Measurements from ENCODE around the gene KASH5. TPM values are rescaled to one million over a fixed set of nuclear protein-coding genes. Genes with fewer than 3 reads are reported as not detected.
"Not testable (repeated sequence)": the region's sequence is repeated elsewhere in the genome, so short reads cannot be mapped to it uniquely, and the experiment has no call there.

KASH5 gene
- total RNA-seq, 1 experiment from 2014 or later = 0.37 TPM

DNA sequence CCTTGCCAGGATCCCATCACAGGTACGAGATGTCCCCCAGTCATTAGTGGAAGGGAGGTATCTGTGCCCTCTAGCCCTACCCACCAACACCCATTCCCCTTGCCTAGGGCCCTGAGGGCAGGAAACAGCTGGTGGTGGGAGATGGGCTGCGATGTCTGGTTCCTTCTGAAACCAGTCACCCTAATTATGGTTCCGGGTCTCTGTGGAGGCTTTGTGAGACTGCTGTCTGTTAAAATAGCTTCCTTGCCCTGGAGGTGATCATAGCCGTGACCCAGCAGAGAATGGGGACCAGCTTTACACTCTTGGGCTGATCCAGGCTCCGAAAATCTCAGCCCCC lies 70.5 kb downstream of the KASH5 start:
- ChIA-PET POLR2A (ENCODE audit: low non-redundant PET) (no interaction called here), CTCF (interaction anchor here (1.1 kb wide), 1 partner anchor 17 kb away, joined by 3 read pairs; no protein-coding TSS in a partner anchor)
- TF ChIP-seq EZH2 (IDR thresholded peaks at IDR 0.05; ENCODE audit: borderline replicate concordance, low read depth, low read length, poor library complexity, severe bottlenecking) = no peak

DNA sequence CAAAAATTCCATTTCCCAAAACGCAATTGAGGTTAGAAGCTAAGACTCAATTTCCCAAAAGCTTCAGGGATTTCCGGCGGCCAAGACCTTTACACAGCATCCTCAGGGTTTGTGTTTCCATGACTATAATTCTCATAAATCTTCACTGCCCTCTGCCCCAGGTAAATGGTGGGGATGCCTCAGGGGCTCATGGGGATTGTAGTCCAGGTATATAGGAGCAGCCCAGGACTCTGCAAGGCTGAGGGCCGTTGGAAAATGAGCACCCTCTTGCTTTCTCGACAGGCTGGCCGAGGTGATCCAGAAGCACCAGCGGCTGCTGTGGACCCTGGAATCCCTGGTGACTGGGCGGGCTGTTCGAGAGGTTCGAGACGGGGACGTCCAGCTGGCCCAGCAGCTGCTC lies 71.3 kb downstream of the KASH5 start:
- intact Hi-C loops (cut with micrococcal nuclease; ENCODE audit: unreplicated experiment) = no loop called here
- no peaks in the 10 kb centered on the region for H3K27me3 ChIP-seq (replicated peaks; ENCODE audit: insufficient read depth, low read depth, low read length, poor library complexity)
- POLR2A ChIA-PET (ENCODE audit: low non-redundant PET) = no interaction called here
- no peaks in the 10 kb centered on the region for H3K9me3 ChIP-seq (ENCODE audit: low read depth, low read length, poor library complexity, severe bottlenecking)
- no TSS peak for BruUV-seq (replicated peaks)
- no peaks in the 10 kb centered on the region for H3K36me3 ChIP-seq (ENCODE audit: insufficient read depth, low read length, poor library complexity, severe bottlenecking)
- CTCF ChIA-PET = no interaction called here
- TF ChIP-seq, protein P1, sequence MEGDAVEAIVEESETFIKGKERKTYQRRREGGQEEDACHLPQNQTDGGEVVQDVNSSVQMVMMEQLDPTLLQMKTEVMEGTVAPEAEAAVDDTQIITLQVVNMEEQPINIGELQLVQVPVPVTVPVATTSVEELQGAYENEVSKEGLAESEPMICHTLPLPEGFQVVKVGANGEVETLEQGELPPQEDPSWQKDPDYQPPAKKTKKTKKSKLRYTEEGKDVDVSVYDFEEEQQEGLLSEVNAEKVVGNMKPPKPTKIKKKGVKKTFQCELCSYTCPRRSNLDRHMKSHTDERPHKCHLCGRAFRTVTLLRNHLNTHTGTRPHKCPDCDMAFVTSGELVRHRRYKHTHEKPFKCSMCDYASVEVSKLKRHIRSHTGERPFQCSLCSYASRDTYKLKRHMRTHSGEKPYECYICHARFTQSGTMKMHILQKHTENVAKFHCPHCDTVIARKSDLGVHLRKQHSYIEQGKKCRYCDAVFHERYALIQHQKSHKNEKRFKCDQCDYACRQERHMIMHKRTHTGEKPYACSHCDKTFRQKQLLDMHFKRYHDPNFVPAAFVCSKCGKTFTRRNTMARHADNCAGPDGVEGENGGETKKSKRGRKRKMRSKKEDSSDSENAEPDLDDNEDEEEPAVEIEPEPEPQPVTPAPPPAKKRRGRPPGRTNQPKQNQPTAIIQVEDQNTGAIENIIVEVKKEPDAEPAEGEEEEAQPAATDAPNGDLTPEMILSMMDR (conservative IDR thresholded peaks at IDR 0.05; ENCODE audit: low read depth, low read length) = no peak
- TF ChIP-seq EZH2 (IDR thresholded peaks at IDR 0.05; ENCODE audit: borderline replicate concordance, low read depth, low read length, poor library complexity, severe bottlenecking) = no peak
- no peak overlapping the region for H3K4me3 ChIP-seq (ENCODE audit: low read depth, low read length, poor library complexity, severe bottlenecking)
- H3K4me1 ChIP-seq (ENCODE audit: insufficient read depth, low read length, poor library complexity, severe bottlenecking) = peaks cover 1% of the 10 kb centered on the region
- no peak for DNase-seq (ENCODE audit: low spot score)
- no peak overlapping the region for H3K27ac ChIP-seq (ENCODE audit: low read depth, low read length, poor library complexity, severe bottlenecking)

More for the DNA sequence above, 70.5 kb downstream of the KASH5 start:
- H3K4me1 ChIP-seq (ENCODE audit: insufficient read depth, low read length, poor library complexity, severe bottlenecking) = peaks cover 6% of the 10 kb centered on the region
- H3K27ac ChIP-seq (ENCODE audit: low read depth, low read length, poor library complexity, severe bottlenecking) = no peak overlapping the region
- H3K4me3 ChIP-seq (ENCODE audit: low read depth, low read length, poor library complexity, severe bottlenecking) = no peak overlapping the region
- DNase-seq (ENCODE audit: low spot score) = no peak
- H3K36me3 ChIP-seq (ENCODE audit: insufficient read depth, low read length, poor library complexity, severe bottlenecking) = no peaks in the 10 kb centered on the region
- intact Hi-C loops (cut with micrococcal nuclease; ENCODE audit: unreplicated experiment) = no loop called here
- no peaks in the 10 kb centered on the region for H3K9me3 ChIP-seq (ENCODE audit: low read depth, low read length, poor library complexity, severe bottlenecking)
- no peaks in the 10 kb centered on the region for H3K27me3 ChIP-seq (replicated peaks; ENCODE audit: insufficient read depth, low read depth, low read length, poor library complexity)
- no TSS peak for BruUV-seq (replicated peaks)

DNA sequence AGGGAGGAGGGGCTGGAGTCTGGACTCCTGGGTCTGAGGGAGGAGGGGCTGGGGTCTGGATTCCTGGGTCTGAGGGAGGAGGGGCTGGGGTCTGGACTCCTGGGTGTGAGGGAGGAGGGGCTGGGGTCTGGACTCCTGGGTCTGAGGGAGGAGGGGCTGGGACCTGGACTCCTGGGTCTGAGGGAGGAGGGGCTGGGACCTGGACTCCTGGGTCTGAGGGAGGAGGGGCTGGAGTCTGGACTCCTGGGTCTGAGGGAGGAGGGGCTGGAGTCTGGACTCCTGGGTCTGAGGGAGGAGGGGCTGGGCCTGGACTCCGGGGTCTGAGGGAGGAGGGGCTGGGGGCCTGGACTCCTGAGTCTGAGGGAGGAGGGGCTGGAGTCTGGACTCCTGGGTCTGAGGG lies 73.1 kb downstream of the KASH5 start:
- DNase-seq (ENCODE audit: low spot score); intact Hi-C loops (cut with micrococcal nuclease; ENCODE audit: unreplicated experiment); CTCF ChIA-PET; H3K4me1 ChIP-seq (ENCODE audit: insufficient read depth, low read length, poor library complexity, severe bottlenecking); H3K27ac ChIP-seq (ENCODE audit: low read depth, low read length, poor library complexity, severe bottlenecking); POLR2A ChIA-PET (ENCODE audit: low non-redundant PET); H3K9me3 ChIP-seq (ENCODE audit: low read depth, low read length, poor library complexity, severe bottlenecking); H3K27me3 ChIP-seq (replicated peaks; ENCODE audit: insufficient read depth, low read depth, low read length, poor library complexity); BruUV-seq (replicated peaks); H3K36me3 ChIP-seq (ENCODE audit: insufficient read depth, low read length, poor library complexity, severe bottlenecking); H3K4me3 ChIP-seq (ENCODE audit: low read depth, low read length, poor library complexity, severe bottlenecking): not testable (repeated sequence)

DNA sequence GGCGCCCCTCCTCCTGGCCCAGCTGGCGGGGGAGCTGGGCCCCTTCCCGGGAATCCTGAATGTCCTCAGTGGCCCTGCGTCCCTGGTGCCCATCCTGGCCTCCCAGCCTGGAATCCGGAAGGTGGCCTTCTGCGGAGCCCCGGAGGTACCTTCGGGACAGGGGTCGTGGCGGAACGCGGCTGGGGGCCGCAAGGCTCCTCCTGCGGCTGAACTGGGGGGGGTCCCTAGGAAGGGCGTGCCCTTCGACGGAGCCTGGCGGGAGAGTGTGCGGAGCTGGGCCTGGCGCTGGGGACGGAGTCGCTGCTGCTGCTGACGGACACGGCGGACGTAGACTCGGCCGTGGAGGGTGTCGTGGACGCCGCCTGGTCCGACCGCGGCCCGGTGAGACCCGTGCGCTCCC lies 73.6 kb downstream of the KASH5 start:
- TF ChIP-seq, protein P1 (conservative IDR thresholded peaks at IDR 0.05; ENCODE audit: low read depth, low read length) = no peak
- no peak for TF ChIP-seq EZH2 (IDR thresholded peaks at IDR 0.05; ENCODE audit: borderline replicate concordance, low read depth, low read length, poor library complexity, severe bottlenecking)
- intact Hi-C loops (cut with micrococcal nuclease; ENCODE audit: unreplicated experiment) = no loop called here
- POLR2A ChIA-PET (ENCODE audit: low non-redundant PET) = no interaction called here
- no peaks in the 10 kb centered on the region for H3K9me3 ChIP-seq (ENCODE audit: low read depth, low read length, poor library complexity, severe bottlenecking)
- CTCF ChIA-PET = no interaction called here
- H3K27me3 ChIP-seq (replicated peaks; ENCODE audit: insufficient read depth, low read depth, low read length, poor library complexity) = no peaks in the 10 kb centered on the region
- H3K4me3 ChIP-seq (ENCODE audit: low read depth, low read length, poor library complexity, severe bottlenecking) = no peak overlapping the region
- no peak for DNase-seq (ENCODE audit: low spot score)
- H3K27ac ChIP-seq (ENCODE audit: low read depth, low read length, poor library complexity, severe bottlenecking) = no peak overlapping the region
- no peaks in the 10 kb centered on the region for H3K4me1 ChIP-seq (ENCODE audit: insufficient read depth, low read length, poor library complexity, severe bottlenecking)
- no TSS peak for BruUV-seq (replicated peaks)
- no peaks in the 10 kb centered on the region for H3K36me3 ChIP-seq (ENCODE audit: insufficient read depth, low read length, poor library complexity, severe bottlenecking)

All from A673 (cell line).